ENCODE data around the gene PTPRT.

DNA sequence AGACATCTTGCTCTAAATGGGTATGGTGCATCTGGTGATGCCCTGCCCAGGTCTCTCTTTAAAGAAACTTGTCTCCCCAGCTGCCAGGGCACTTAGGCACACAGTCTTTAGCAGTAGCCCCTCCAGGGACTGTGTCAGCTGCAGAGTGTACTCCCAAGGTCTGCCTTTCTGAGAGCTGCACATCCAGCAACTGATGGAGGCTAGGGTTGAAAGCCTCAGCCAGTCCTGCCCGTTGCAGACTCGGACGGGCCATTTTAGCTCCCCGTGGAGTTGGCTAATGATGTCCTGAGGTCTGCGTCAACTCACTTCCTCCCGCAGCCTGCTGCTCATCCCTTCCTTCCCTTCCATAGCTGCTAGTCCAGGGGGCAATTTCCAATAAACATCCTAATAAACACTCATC, 381.8 kb downstream of the PTPRT start:
- no peak for TF ChIP-seq EP300 (IDR thresholded peaks at IDR 0.05; ENCODE audit: low read depth)
- no peak for TF ChIP-seq CTCF (IDR thresholded peaks at IDR 0.05)
- no peak for TF ChIP-seq POLR2A (IDR thresholded peaks at IDR 0.05)

All from transverse colon (tissue), 3 donors.